Inflammatory macrophage treated with lipopolysaccharide for 1 hour (primary cell): ENCODE measurements around the gene RNF114.
"Not testable (repeated sequence)": the region's sequence is repeated elsewhere in the genome, so short reads cannot be mapped to it uniquely, and the experiment has no call there.

Source experiments
- DNase-seq, 2 donors: peaks; one replicate each; pipeline ENCODE4 v3.0.0-alpha.2; 2020 to 2022

The RNF114 gene

DNA sequence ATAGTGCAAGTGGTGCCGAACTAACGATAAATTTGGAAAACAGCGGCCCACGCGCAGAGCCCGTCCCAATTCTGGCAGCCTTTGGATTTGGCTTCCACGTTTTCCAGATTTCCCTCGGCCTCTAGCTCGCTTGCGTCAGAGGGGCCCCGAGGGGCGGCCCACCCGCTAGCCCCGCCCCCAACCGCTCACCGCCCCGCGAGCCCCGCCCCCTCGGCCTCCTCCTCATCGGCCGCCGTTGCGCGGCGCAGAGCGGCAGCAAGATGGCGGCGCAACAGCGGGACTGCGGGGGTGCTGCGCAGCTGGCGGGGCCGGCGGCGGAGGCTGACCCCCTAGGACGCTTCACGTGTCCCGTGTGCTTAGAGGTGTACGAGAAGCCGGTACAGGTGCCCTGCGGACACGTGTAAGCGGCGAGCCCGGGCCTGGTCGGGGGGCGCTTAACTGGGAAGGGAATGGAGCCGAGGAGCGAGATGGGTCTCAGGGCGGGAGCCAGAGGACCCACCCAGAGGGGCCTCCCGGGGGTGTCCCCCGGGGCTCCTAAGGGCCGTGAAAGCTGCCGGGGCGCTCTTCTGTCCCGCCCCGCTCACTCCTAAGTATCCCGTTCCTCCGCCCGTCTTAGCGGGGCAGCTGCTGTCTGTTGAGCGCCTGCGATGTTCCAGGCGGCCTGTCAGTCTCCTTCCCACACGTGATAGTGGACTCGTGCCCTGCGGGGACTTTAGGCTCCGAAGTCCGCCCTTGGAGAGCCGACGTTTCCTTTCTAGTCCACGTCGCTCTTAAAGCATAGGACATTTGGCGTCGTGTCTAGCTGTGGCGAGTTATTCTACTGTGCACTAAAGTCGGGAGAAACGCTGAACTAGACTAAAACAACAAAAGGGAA lies at the start of gene RNF114:
Gene RNF114, plus strand, starts transcription at position 245 of the 874 bp plus-strand sequence. Its CDS starts 16 bp downstream, at position 261.
- peak; percentile 81 to 97 for DNase-seq

GRCh38 chr20:49886571-49887213 lies 49.5 kb upstream of the RNF114 start:
- DNase-seq = no peak

DNA sequence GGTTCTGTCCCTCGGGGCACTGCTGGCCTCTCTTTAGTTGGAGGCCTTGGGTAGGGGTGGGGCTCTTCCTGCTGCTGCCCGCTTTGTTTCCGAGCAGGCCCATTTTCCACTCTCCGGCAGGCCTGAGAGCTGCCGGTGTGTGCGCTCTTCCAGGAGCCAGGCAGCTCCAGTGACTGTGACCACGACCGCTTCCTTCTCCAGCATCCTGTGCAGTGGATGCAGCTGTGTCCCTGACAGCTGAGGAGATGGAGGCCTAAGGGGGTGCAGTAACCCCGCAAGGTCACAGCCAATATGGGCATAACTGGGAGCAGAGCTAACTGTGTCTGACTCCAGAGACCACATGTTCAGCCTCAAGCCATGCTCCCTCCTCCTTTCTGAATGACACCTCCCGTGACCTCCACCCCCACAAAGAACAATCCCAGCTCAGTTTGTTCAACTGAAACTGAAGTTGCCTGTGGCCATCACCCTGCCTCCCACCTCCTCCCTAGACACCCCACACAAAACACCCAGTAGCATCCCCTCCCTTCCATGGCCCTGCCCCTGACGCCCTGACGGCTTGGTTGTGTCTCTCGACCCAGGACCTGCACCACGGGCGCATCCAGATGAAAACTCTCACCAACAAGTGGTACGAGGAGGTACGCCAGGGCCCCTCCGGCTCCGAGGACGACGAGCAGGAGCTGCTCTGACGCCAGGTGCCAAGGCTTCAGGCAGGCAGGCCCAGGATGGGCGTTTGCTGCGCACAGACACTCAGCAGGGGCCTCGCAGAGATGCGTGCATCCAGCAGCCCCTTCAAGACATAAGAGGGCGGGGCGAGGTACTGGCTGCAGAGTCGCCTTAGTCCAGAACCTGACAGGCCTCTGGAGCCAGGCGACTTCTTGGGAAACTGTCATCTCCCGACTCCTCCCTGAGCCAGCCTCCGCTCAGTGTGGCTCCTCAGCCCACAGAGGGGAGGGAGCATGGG lies 48.7 kb upstream of the RNF114 start:
- peak in 1 of 2 donors; percentile 33 for DNase-seq

DNA sequence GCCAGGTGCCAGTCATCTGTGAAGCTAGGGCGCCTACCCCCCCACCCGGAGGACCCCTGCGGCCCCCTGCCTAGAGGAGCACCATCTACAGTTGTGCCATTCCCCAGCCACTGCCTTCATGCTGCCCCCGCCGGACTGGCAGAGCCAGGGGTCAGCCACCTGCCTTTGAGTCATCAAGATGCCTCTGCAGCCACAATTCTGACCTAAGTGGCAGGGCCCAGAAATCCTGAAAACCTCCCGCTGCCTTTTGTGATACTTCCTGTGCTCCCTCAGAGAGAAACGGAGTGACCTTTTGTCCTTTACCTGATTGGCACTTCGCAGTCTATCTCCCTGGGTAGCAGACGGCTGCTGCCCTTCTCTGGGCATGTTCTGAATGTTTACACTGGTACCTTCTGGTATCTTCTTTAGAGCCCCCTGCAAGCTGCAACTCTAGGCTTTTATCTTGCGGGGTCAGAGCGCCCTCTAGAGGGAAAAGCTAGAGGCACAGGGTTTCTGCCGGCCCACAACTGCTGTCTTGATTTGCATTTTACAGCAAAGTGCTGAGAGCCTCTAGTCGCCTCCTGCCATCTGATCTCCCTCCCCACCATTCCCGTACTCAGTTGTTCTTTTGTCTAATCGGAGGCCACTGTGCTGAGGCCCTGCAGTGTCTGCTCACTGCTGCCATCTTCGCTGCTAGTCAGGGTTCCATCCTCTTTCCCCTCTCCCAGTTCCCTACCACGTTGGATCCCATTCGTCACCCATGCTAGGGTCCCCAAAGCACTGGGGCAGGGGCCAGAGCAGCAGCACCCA lies 47.8 kb upstream of the RNF114 start:
- DNase-seq = peak; percentile 31 to 65

- DNase-seq = peak in 1 of 2 donors; percentile 31
Measured at GRCh38 chr20:49889001-49889934, 46.9 kb upstream of the RNF114 start.

GRCh38 chr20:49889935-49890333 lies 46.3 kb upstream of the RNF114 start:
- DNase-seq = no peak

DNA sequence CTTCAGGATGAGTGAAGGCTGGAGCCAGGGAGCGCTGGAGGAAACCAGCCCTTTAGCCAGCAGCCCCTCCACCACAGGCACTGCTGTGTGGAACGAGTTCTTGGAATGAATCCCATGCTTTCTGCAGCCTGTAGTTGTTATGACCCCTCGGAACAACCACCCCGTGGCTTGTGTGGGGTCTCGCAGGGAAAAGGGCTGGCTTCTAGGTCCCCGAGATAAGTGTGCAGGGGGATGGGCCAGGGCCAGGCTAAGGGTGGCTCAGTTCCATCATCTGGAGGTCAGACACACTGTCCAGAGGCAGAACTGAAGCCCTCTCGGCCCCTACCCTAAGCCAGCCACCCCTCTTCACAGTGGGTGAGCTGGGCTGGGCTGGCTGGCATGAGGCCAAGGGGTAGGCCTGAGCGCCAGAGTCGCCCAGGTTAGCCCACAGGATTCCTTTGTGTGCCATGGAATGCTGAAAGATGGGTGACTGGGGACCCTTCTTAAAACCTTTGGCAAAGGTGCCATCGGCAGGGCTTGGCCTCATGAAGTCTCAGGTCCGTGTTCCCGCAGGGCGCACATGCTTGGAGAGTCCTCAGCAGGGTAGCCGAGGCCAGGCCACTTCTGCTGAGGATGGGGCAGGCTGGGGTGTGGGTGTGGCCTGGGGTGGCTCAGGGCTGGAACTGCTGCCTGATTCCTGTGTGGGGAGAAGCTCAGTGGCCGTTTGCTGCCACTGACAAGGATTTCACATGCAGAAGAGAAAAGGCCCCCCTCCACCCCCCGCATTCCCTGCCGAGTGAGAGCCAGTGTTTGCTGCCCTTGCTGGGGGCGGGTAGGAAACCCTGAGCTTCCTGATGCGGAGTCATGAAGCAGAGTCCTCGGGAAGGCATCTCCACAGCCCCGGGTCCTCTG lies 45.5 kb upstream of the RNF114 start:
- no peak for DNase-seq

DNA sequence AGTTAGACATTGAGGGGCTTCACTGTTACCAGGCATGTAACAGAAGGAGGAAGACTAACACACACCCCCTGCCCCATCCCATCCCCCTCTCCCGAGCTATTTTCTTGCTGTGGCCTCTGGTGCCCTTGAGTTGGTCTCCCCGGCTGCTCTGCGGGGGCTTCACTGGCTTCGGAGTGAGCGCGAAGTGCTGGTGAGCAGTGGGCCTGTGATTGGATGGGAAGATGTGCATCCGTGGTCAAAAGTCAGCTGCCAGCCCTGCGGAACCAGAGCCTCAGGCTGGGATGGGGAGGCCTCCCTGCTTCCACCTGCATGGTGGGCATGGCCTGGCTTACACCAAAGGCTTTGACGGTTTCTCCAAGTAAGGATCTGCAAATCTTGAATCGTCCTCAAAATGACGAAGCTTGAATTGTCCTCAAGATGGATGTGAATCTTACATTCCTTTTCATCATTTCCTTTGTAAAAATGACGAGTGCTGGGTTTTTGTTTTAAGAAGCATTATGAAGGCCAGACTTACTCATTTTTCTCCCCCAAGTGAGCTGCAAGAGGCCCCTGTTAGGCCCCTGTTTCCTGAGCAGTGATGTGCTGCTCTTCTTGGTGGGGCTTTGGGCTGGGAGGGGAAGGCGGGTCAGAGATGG lies 44.6 kb upstream of the RNF114 start:
- DNase-seq = no peak

- DNase-seq = no peak
Measured at GRCh38 chr20:49892260-49892659, 43.9 kb upstream of the RNF114 start.

- DNase-seq = no peak
Measured at GRCh38 chr20:49892817-49893216, 43.4 kb upstream of the RNF114 start.

DNA sequence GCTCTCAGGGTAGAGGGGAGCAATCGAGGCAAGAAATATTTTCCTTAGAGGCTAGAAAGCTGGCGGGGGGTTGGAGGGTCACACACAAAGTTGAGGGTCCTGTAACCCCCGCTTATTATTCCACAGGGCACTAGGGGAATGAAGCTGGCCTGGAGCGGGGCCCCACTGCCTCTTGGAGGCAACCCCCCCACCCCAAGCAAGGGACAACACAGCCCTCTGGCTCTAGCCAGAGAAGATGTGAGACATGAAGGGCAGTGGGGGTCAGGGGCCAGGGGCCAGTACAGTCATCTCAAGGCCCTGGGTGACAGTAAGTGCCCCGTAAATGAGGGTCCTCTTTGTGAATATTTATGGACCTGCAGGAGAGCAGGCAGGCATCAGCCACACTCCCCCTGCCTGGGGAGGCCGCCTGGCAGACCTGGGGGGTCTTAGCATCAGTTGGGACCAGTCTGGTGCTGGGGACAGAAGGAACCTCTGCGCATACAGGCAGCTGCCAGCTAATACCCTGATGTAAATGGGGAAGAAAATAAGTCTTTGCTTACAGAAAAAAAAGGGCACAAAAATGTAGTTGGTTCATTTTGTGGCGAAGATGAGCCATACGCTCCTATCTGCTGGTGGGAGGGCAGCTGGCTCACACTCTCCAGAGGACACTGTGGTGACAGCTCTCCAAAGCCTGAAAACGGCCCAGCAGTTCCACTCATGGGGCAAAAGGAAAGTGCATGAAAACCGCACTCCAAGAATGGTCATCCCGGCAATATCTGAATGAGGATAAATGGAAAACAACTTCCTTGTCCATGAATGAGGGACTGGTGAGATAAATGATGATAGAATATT lies 42.7 kb upstream of the RNF114 start:
- DNase-seq = peak; percentile 43 to 57

DNA sequence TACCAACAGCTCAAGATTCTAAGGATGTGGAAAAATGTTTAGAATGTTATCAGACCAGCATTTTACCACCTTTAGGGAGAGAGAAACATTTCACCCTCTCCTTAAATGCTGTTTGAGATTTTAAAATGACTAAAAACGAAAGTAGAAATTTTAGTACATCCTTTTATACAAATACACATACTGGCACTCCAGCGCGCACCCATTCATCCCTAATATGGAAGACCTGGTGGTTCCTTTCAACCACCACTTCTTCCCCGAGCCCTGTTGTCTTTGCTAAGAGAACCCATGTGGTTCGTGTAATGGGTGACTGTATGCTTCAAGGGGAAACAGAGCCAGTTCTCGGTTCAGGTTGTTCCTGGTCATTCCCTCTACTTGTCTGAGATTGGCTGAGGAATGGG lies 42.1 kb upstream of the RNF114 start:
- DNase-seq = no peak

DNA sequence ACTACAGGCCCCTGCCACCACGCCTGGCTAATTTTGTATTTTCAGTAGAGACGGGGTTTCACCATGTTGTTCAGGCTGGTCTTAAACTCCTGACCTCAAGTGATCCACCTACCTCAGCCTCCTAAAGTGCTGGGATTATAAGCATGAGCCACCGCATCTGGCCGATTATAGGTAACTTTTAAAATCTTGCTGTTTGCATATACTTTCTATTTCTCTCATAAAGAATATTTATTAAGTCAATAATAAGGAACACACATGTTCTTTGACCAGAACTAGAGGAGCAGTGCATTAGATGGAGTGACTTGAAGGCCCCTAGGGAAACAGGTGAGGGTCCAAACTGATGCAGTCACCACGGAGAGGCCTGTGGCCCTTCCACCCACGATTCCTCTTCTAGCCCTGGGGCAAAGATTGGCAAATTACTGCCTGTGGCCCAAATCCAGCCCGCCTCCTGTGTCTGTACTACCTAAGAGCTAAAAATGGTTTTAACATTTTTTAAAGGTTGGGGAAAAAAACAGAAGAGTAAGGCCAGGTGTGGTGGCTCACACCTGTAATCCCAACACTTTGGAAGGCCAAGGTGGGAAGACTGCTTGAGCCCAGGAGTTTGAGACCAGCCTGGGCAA lies 40.6 kb upstream of the RNF114 start:
- DNase-seq = not testable (repeated sequence)

- peak; percentile 57 to 77 for DNase-seq
Measured at GRCh38 chr20:49896204-49896603, 40.0 kb upstream of the RNF114 start.

- DNase-seq = no peak
Measured at GRCh38 chr20:49899541-49900383, 36.4 kb upstream of the RNF114 start.

DNA sequence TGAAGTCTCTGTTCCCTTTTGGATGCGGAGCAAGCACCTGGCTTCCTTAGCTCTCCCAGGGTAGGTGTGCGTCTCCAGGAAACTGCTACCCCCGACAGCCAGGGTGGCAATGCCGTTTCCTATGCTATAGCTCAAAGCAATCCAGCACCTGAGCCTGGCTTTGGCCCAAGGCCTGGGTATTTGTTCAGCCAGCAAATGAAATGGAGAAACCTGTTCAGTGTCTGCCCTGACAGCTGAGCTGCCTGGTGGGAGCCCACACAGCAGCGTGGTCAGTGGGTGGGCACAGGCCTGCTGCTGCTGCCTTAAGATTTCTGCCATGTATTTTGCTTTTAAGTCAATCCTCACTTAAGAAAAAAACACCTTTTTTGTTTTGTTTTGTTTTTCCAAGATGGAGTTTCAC lies 34.6 kb upstream of the RNF114 start:
- DNase-seq = no peak
